H9 (cell line): ENCODE results near the gene THEMIS. TPM values are rescaled to one million over a fixed set of nuclear protein-coding genes. Genes with fewer than 3 reads are reported as not detected.

ENCODE experiments used
- DNase-seq: peaks from one replicate; pipeline ENCODE4 v3.0.0-alpha.2; 2017
- H2AFZ ChIP-seq: one replicate; pipeline ENCODE4 v1.6.1; 2013; ENCODE audit warnings: mild to moderate bottlenecking, low read length, control low read depth, moderate library complexity
- H2AK5ac ChIP-seq: 2 replicates; pipeline ENCODE4 v1.6.1; 2013; ENCODE audit warnings: low read length, control low read depth, mixed read lengths; ENCODE audit not compliant: insufficient read length
- H2BK120ac ChIP-seq: one replicate; pipeline ENCODE4 v1.6.1; 2013; ENCODE audit warnings: low read depth, mild to moderate bottlenecking, low read length, control low read depth, inconsistent platforms; ENCODE audit not compliant: poor library complexity, severe bottlenecking
- H2BK12ac ChIP-seq: 2 replicates; pipeline ENCODE4 v1.6.1; 2013; ENCODE audit warnings: low read length, control low read depth, mixed read lengths, low read depth; ENCODE audit not compliant: insufficient read length
- H2BK15ac ChIP-seq: 2 replicates; pipeline ENCODE4 v1.6.1; 2013; ENCODE audit warnings: low read depth, low read length, control low read depth
- H2BK20ac ChIP-seq: one replicate; pipeline ENCODE4 v1.6.1; 2013; ENCODE audit warnings: low read depth, mild to moderate bottlenecking, low read length, control low read depth, inconsistent platforms; ENCODE audit not compliant: poor library complexity, severe bottlenecking
- H2BK5ac ChIP-seq: 2 replicates; pipeline ENCODE4 v1.6.1; 2013; ENCODE audit warnings: low read length, control low read depth, mixed read lengths; ENCODE audit not compliant: insufficient read length
- H3K14ac ChIP-seq: 2 replicates; pipeline ENCODE4 v1.6.1; 2013; ENCODE audit warnings: low read length, control low read depth; ENCODE audit not compliant: insufficient read depth
- H3K18ac ChIP-seq: 2 replicates; pipeline ENCODE4 v1.6.1; 2013; ENCODE audit warnings: low read depth, mild to moderate bottlenecking, mixed read lengths, low read length, control low read depth; ENCODE audit not compliant: insufficient read length
- H3K23ac ChIP-seq: 2 replicates; pipeline ENCODE4 v1.6.1; 2013; ENCODE audit warnings: low read length, control low read depth, mixed read lengths, low read depth; ENCODE audit not compliant: insufficient read length
- H3K23me2 ChIP-seq: 2 replicates; pipeline ENCODE4 v1.6.1; 2013; ENCODE audit warnings: low read depth, mild to moderate bottlenecking, mixed read lengths, low read length, control low read depth; ENCODE audit not compliant: insufficient read length, poor library complexity, severe bottlenecking
- H3K27ac ChIP-seq: 2 replicates; pipeline ENCODE4 v1.5.1; 2013; ENCODE audit warnings: low read length, control low read depth, mixed read lengths, low read depth; ENCODE audit not compliant: insufficient read length
- H3K27me3 ChIP-seq: 2 replicates; pipeline ENCODE4 v1.6.1; 2013; ENCODE audit warnings: low read length, control low read depth, inconsistent platforms; ENCODE audit not compliant: insufficient read depth
- H3K4ac ChIP-seq: 2 replicates; pipeline ENCODE4 v1.6.1; 2013; ENCODE audit warnings: low read depth, mild to moderate bottlenecking, control low read depth, inconsistent platforms, low read length, moderate library complexity
- H3K4me1 ChIP-seq: 2 replicates; pipeline ENCODE4 v1.6.1; 2013; ENCODE audit warnings: low read length, control low read depth, inconsistent platforms; ENCODE audit not compliant: insufficient read depth
- H3K4me2 ChIP-seq: 2 replicates; pipeline ENCODE4 v1.6.1; 2013; ENCODE audit warnings: low read length, control low read depth, mixed read lengths; ENCODE audit not compliant: insufficient read length, insufficient read depth
- H3K56ac ChIP-seq: 2 replicates; pipeline ENCODE4 v1.6.1; 2013; ENCODE audit warnings: low read depth, mild to moderate bottlenecking, mixed read lengths, low read length, control low read depth; ENCODE audit not compliant: insufficient read length
- H3K79me1 ChIP-seq: 2 replicates; pipeline ENCODE4 v1.6.1; 2013; ENCODE audit warnings: low read depth, mild to moderate bottlenecking, moderate library complexity, low read length, control low read depth, inconsistent platforms; ENCODE audit not compliant: insufficient read depth, poor library complexity, severe bottlenecking
- H3K79me2 ChIP-seq: 2 replicates; pipeline ENCODE4 v1.6.1; 2013; ENCODE audit warnings: low read length, control low read depth, inconsistent platforms; ENCODE audit not compliant: insufficient read depth
- H3K9ac ChIP-seq: 2 replicates; pipeline ENCODE4 v1.6.1; 2013; ENCODE audit warnings: low read length, control low read depth, mixed read lengths; ENCODE audit not compliant: insufficient read length; ENCODE audit errors: extremely low read depth
- H3K9me3 ChIP-seq: one replicate; pipeline ENCODE4 v1.6.1; 2013; ENCODE audit warnings: low read depth, low read length, inconsistent platforms; ENCODE audit not compliant: control insufficient read depth
- H3T11ph ChIP-seq: one replicate; pipeline ENCODE4 v1.6.1; 2013; ENCODE audit warnings: mild to moderate bottlenecking, low read length, control low read depth, inconsistent platforms
- H4K20me1 ChIP-seq: one replicate; pipeline ENCODE4 v1.6.1; 2013; ENCODE audit not compliant: control insufficient read depth, insufficient read length, insufficient read depth
- H4K5ac ChIP-seq: 2 replicates; pipeline ENCODE4 v1.6.1; 2013; ENCODE audit warnings: low read depth, mild to moderate bottlenecking, mixed read lengths, low read length, control low read depth; ENCODE audit not compliant: insufficient read length
- H4K8ac ChIP-seq: replicated peaks from 2 replicates; pipeline ENCODE4 v1.6.1; 2013; ENCODE audit warnings: low read length, control low read depth, mixed read lengths, low read depth; ENCODE audit not compliant: insufficient read length
- H4K91ac ChIP-seq: 2 replicates; pipeline ENCODE4 v1.6.1; 2013; ENCODE audit warnings: low read depth, mild to moderate bottlenecking, moderate library complexity, mixed read lengths, low read length, control low read depth; ENCODE audit not compliant: insufficient read length
- H3K27ac Mint-ChIP-seq, 3 experiments: 2 replicates in 2 of 3; 3 replicates in 1 of 3; pipeline ENCODE4 v1.8.0; 2020 to 2021; ENCODE audit warnings: mixed read lengths in 3 of 3, mild to moderate bottlenecking in 1 of 3, moderate library complexity in 1 of 3
- H3K27me3 Mint-ChIP-seq: 2 replicates; pipeline ENCODE4 v1.8.0; 2021; ENCODE audit warnings: low read depth, mild to moderate bottlenecking, moderate library complexity, mixed read lengths
- H3K36me3 Mint-ChIP-seq, 3 experiments: 2 replicates in 2 of 3; 3 replicates in 1 of 3; pipeline ENCODE4 v1.8.0; 2020 to 2021; ENCODE audit warnings: low read depth in 3 of 3, mixed read lengths in 3 of 3; ENCODE audit not compliant: insufficient read depth in 1 of 3
- H3K4me1 Mint-ChIP-seq, 2 experiments: 2 replicates each; pipeline ENCODE4 v1.8.0; 2020; ENCODE audit warnings: mixed read lengths in 2 of 2
- H3K4me3 Mint-ChIP-seq, 2 experiments: 2 replicates in 1 of 2; 3 replicates in 1 of 2; pipeline ENCODE4 v1.8.0; 2020 to 2021; ENCODE audit warnings: mild to moderate bottlenecking in 2 of 2, mixed read lengths in 2 of 2, moderate library complexity in 1 of 2
- H3K9me3 Mint-ChIP-seq, 2 experiments: 2 replicates in 1 of 2; 3 replicates in 1 of 2; pipeline ENCODE4 v1.8.0; 2020; ENCODE audit warnings: mild to moderate bottlenecking in 2 of 2, mixed read lengths in 2 of 2, moderate library complexity in 1 of 2
- WGBS: extraction: QIAGEN DNeasy Blood & Tissue Kit; methylation state at CpG from one replicate; pipeline ENCODE4 v1.1.7; 2013; ENCODE audit warnings: missing lambda C conversion rate, low lambda C conversion rate, mixed read lengths; ENCODE audit not compliant: insufficient read length; ENCODE audit errors: extremely low coverage; 5-methylcytosine and 5-hydroxymethylcytosine counted together
- total RNA-seq: library from RNA; stranded (reverse); gene quantifications from 2 replicates; pipeline ENCODE4 v1.2.1, GENCODE V29; 2021
- TF ChIP-seq, protein P1 (sequence below): fragments of 200-600 bp; sonication (generic); conservative IDR thresholded peaks from 3 replicates; pipeline ENCODE4 v1.8.0; 2021; ENCODE audit warnings: antibody characterized with exemption, mild to moderate bottlenecking

Gene THEMIS
- total RNA-seq, 1 experiment from 2014 or later, result not detected

DNA sequence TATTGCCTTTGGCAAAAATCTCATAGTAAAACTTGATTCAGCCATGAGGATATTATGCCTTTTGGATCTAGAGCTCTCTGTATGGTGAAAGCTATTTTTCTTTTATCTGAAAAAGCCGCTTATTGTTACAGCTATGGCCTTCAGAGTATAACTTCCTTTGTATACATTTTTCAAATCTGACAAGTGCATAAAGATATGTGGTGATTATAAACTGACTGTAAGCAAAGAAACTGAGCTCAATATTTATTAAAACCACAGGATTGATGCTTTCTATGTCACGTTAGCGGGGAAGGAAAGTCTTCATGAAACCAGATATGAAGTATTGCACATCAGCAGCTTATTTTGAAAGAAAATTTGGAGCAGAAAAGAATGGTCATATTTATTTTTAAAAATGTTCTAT lies 151.8 kb downstream of the THEMIS start:
- TF ChIP-seq, protein P1, sequence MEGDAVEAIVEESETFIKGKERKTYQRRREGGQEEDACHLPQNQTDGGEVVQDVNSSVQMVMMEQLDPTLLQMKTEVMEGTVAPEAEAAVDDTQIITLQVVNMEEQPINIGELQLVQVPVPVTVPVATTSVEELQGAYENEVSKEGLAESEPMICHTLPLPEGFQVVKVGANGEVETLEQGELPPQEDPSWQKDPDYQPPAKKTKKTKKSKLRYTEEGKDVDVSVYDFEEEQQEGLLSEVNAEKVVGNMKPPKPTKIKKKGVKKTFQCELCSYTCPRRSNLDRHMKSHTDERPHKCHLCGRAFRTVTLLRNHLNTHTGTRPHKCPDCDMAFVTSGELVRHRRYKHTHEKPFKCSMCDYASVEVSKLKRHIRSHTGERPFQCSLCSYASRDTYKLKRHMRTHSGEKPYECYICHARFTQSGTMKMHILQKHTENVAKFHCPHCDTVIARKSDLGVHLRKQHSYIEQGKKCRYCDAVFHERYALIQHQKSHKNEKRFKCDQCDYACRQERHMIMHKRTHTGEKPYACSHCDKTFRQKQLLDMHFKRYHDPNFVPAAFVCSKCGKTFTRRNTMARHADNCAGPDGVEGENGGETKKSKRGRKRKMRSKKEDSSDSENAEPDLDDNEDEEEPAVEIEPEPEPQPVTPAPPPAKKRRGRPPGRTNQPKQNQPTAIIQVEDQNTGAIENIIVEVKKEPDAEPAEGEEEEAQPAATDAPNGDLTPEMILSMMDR, result no peak
- Histone ChIP-seq H3K79me2 (no peaks in the 10 kb centered on the region), H3K56ac (no peak overlapping the region), H2AK5ac (no peak overlapping the region), H2BK20ac (no peak overlapping the region), H2BK5ac (no peak overlapping the region), H4K8ac (no peak overlapping the region), H4K5ac (no peak overlapping the region), H3K4ac (no peak overlapping the region), H3K9ac (no peak overlapping the region), H3K18ac (no peak overlapping the region), H2BK120ac (no peak overlapping the region), H3K4me2 (no peak overlapping the region), H2BK12ac (no peak overlapping the region), H2AFZ (no peak overlapping the region), H3K14ac (no peak overlapping the region), H3K27ac (no peak overlapping the region), H3K4me1 (no peaks in the 10 kb centered on the region), H3K27me3 (no peaks in the 10 kb centered on the region), H3K79me1 (no peaks in the 10 kb centered on the region), H3T11ph (no peak overlapping the region), H2BK15ac (no peak overlapping the region), H3K9me3 (no peaks in the 10 kb centered on the region), H3K23me2 (no peaks in the 10 kb centered on the region), H3K23ac (no peak overlapping the region), H4K91ac (no peak overlapping the region), H4K20me1 (no peaks in the 10 kb centered on the region)
- no peak for DNase-seq
- Mint-ChIP-seq H3K9me3 (no peaks in the 10 kb centered on the region), H3K27me3 (no peaks in the 10 kb centered on the region), H3K27ac (no peak overlapping the region), H3K4me3 (no peak overlapping the region), H3K4me1 (no peaks in the 10 kb centered on the region), H3K36me3 (no peaks in the 10 kb centered on the region)
- WGBS, result no CpG with 5 or more reads among the region's 3 CpGs
